Measurements from ENCODE around the gene GAS6. TPM values are rescaled to one million over a fixed set of nuclear protein-coding genes. Genes with fewer than 3 reads are reported as not detected.

The GAS6 gene
- total RNA-seq, 2 donors from 2014 or later: 206 to 254 TPM

- DNase-seq (ENCODE audit: low spot score): peak; percentile 49
- H3K27ac ChIP-seq: no peak overlapping the region
- H3K4me3 ChIP-seq: no peak overlapping the region
- TF ChIP-seq, protein P1, sequence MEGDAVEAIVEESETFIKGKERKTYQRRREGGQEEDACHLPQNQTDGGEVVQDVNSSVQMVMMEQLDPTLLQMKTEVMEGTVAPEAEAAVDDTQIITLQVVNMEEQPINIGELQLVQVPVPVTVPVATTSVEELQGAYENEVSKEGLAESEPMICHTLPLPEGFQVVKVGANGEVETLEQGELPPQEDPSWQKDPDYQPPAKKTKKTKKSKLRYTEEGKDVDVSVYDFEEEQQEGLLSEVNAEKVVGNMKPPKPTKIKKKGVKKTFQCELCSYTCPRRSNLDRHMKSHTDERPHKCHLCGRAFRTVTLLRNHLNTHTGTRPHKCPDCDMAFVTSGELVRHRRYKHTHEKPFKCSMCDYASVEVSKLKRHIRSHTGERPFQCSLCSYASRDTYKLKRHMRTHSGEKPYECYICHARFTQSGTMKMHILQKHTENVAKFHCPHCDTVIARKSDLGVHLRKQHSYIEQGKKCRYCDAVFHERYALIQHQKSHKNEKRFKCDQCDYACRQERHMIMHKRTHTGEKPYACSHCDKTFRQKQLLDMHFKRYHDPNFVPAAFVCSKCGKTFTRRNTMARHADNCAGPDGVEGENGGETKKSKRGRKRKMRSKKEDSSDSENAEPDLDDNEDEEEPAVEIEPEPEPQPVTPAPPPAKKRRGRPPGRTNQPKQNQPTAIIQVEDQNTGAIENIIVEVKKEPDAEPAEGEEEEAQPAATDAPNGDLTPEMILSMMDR (IDR thresholded peaks at IDR 0.05): no peak
- peaks cover 0 to 65% of the 10 kb centered on the region in 2 donors for H3K4me1 ChIP-seq
- H3K9me3 ChIP-seq: no peaks in the 10 kb centered on the region
- no peaks in the 10 kb centered on the region for H3K27me3 ChIP-seq
- peaks cover 16% of the 10 kb centered on the region for H3K36me3 ChIP-seq
Measured at GRCh38 chr13:113849981-113850721, 13.7 kb downstream of the GAS6 start.

- no peak overlapping the region for H3K27ac ChIP-seq
- no peaks in the 10 kb centered on the region for H3K9me3 ChIP-seq
- H3K4me1 ChIP-seq: peaks cover 0 to 65% of the 10 kb centered on the region in 2 donors
- TF ChIP-seq, protein P1 (IDR thresholded peaks at IDR 0.05): no peak
- DNase-seq (ENCODE audit: low spot score): no peak
- H3K36me3 ChIP-seq: peaks cover 22% of the 10 kb centered on the region
- no peaks in the 10 kb centered on the region for H3K27me3 ChIP-seq
- no peak overlapping the region for H3K4me3 ChIP-seq
Measured at GRCh38 chr13:113849546-113849945, 14.3 kb downstream of the GAS6 start.

GRCh38 chr13:113848431-113849260, 15.2 kb downstream of the GAS6 start:
- DNase-seq (ENCODE audit: low spot score): peak; percentile 42
- Histone ChIP-seq H3K27me3 (no peaks in the 10 kb centered on the region), H3K4me1 (peaks cover 0 to 65% of the 10 kb centered on the region in 2 donors), H3K9me3 (no peaks in the 10 kb centered on the region), H3K27ac (peak overlapping the region in 1 of 2 donors; percentile 43), H3K4me3 (no peak overlapping the region), H3K36me3 (peaks cover 28% of the 10 kb centered on the region)
- TF ChIP-seq, protein P1 (IDR thresholded peaks at IDR 0.05): no peak

GRCh38 chr13:113848020-113848419, 15.9 kb downstream of the GAS6 start:
- H3K36me3 ChIP-seq: peaks cover 28% of the 10 kb centered on the region
- no peaks in the 10 kb centered on the region for H3K9me3 ChIP-seq
- no peak overlapping the region for H3K4me3 ChIP-seq
- H3K27ac ChIP-seq: peak overlapping the region in 1 of 2 donors; percentile 43
- H3K27me3 ChIP-seq: no peaks in the 10 kb centered on the region
- H3K4me1 ChIP-seq: peaks cover 0 to 65% of the 10 kb centered on the region in 2 donors
- peak; percentile 40 for DNase-seq (ENCODE audit: low spot score)
- TF ChIP-seq, protein P1 (IDR thresholded peaks at IDR 0.05): no peak

DNA sequence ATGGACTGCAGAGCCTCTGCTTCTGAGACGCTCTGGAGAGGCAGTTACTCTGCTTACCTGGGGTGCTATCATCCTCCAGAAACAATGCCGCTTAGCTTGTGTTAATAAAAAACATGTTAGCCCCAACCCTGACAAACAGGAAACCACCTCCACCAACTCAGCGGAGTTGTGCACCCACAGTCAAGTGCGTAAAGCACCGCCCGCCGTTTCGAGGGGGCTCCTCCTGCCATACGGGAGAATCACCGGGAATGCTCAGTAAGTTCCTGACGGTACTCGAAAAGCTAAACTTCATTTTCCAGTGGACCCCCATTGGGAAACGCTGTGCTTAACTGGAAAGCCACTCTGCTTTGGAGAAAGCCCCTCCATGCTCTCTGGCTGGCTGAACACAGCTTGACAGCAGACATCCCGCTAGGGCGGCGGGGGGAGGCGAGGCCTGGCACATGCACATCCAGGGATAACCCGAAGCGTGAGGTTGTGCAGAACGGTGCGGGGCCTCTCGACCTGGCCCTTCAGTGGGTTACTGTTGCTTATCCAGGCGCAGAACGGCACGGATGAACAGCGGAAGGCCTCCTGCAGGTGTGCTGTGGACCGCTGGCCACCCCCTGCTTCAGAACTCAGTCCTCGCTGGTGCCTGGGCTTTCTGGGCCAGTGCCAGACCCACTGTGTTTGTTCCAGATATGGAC, 17.1 kb downstream of the GAS6 start:
- Histone ChIP-seq H3K27ac (no peak overlapping the region), H3K27me3 (no peaks in the 10 kb centered on the region), H3K4me3 (no peak overlapping the region), H3K4me1 (peaks cover 0 to 64% of the 10 kb centered on the region in 2 donors), H3K9me3 (no peaks in the 10 kb centered on the region), H3K36me3 (peaks cover 28% of the 10 kb centered on the region)
- no peak for DNase-seq (ENCODE audit: low spot score)
- TF ChIP-seq, protein P1 (IDR thresholded peaks at IDR 0.05): no peak

Measured in right atrium auricular region (tissue), 2 donors.